Ascending aorta (tissue), 2 donors: ENCODE data around the gene PVRIG. TPM values are rescaled to one million over a fixed set of nuclear protein-coding genes. Genes with fewer than 3 reads are reported as not detected.
A peak's percentile ranks its signal among the peaks of the same experiment; 100 is the strongest.
"Not testable (repeated sequence)": the region's sequence is repeated elsewhere in the genome, so short reads cannot be mapped to it uniquely, and the experiment has no call there.

Experiments used
- DNase-seq, 2 donors: peaks; one replicate each; pipeline ENCODE4 v3.0.0-alpha.2; 2019; ENCODE audit warnings: low spot score in 2 of 2
- H3K27ac ChIP-seq, 2 donors: fragments of 200-600 bp; sonication (generic); one replicate each; pipeline ENCODE4 v1.5.1; 2016 to 2017; ENCODE audit warnings: mild to moderate bottlenecking in 1 of 2
- H3K27me3 ChIP-seq: fragments of 200-600 bp; sonication (generic); one replicate; pipeline ENCODE4 v1.5.1; 2017
- H3K36me3 ChIP-seq, 2 donors: fragments of 200-600 bp; sonication (generic); one replicate each; pipeline ENCODE4 v1.5.1; 2016
- H3K4me1 ChIP-seq, 2 donors: fragments of 200-600 bp; sonication (generic); one replicate each; pipeline ENCODE4 v1.5.1; 2016 to 2017; ENCODE audit warnings: mild to moderate bottlenecking in 1 of 2
- H3K4me3 ChIP-seq, 2 donors: fragments of 200-600 bp; sonication (generic); one replicate each; pipeline ENCODE4 v1.5.1; 2016 to 2017; ENCODE audit warnings: mild to moderate bottlenecking in 1 of 2
- H3K9me3 ChIP-seq, 2 donors: fragments of 200-600 bp; sonication (generic); one replicate each; pipeline ENCODE4 v1.5.1; 2016
- intact Hi-C: fragments of 100-400 bp; cut with DNase I; formaldehyde crosslinking; loops from one replicate; pipeline ENCODE4 v1.15.1; 2023
- total RNA-seq: library from RNA; depleted of rRNA; stranded (reverse); fragments of >200 nt; gene quantifications from one replicate; pipeline ENCODE4 v1.1.0, GENCODE V29; 2016
- TF ChIP-seq, protein P1 (sequence below), 3 experiments: fragments of 200-600 bp in 2 of 3; fragments of 450-650 bp in 1 of 3; sonication (generic) in 2 of 3; IDR thresholded peaks; one replicate each; pipeline ENCODE4 v1.5.1; 2016 to 2019; ENCODE audit warnings: antibody characterized with exemption in 3 of 3, mild to moderate bottlenecking in 1 of 3, moderate library complexity in 1 of 3

Gene PVRIG
- total RNA-seq = 27.8 TPM

DNA sequence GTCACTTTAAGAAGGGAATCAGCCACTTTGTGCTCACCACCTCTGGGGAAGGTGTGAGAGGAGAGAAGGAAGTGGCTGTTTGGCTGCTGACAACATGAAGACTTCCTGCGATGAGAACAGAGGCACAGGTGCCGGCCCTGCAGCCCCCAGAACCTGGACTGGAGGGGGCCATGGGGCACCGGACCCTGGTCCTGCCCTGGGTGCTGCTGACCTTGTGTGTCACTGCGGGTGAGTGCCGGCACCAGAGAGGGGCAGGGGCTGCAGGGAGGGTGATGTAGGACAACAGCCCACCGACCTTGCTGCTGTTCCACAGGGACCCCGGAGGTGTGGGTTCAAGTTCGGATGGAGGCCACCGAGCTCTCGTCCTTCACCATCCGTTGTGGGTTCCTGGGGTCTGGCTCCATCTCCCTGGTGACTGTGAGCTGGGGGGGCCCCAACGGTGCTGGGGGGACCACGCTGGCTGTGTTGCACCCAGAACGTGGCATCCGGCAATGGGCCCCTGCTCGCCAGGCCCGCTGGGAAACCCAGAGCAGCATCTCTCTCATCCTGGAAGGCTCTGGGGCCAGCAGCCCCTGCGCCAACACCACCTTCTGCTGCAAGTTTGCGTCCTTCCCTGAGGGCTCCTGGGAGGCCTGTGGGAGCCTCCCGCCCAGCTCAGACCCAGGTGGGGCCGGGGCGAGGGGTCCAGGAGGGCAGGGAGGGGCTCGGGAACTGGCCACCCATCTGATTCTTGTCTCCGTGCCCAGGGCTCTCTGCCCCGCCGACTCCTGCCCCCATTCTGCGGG, at the start of gene PVRIG:
PVRIG (plus strand) TSS at position 149 of the 785 bp plus-strand sequence; CDS start at position 171, 22 bp downstream.
- not testable (repeated sequence) for H3K27me3 ChIP-seq, H3K9me3 ChIP-seq, H3K4me3 ChIP-seq, H3K4me1 ChIP-seq, DNase-seq
- peaks cover 4 to 12% of the 10 kb centered on the region in 2 donors for H3K36me3 ChIP-seq
- intact Hi-C loops = loop anchor here (5.0 kb wide), 1 partner anchor 88 kb away; no protein-coding TSS in a partner anchor
- H3K27ac ChIP-seq = peak within 1 kb of the TSS in 1 of 2 donors; percentile 10

DNA sequence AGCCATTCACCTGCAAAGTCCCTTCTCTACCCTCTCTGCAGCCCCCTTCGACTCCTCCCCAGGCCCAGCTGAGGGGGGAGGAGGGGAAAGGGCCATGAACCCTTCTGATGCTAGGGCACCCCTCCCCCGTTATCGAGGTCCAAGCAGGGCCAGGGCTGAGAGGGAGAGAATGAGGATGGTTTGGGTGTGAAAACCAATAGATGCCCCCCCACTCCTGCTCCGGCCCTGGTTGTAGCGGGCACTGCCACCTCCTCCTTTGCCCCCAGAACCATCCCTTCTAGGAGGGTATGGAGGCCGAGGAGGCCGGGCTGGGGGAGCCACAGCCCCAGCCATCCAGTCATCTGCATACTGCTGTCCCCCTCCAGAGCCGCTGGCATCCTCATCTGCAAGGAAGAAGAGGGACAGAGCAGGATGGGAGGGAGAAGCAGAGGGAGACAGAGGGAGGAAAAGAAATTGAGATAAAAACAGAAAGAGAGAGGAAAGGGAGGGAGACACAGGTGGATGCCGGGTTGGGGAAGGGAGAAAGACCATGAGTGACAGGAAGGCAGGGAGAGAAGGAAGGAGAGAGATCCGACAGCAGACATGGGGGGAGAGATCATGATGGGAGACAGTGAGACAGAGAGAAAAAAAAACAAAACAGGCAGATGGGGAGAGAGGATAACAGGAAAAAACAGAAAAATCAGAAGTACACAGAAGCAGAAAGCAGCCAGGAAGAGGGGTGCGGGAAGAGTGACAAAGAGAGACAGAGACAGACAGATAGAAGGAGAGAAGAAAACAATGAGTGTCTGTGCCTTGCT, 49.5 kb upstream of the PVRIG start:
- H3K27ac ChIP-seq = no peak overlapping the region
- H3K4me3 ChIP-seq = no peak overlapping the region
- H3K27me3 ChIP-seq = no peaks in the 10 kb centered on the region
- DNase-seq = no peak
- peaks cover 2 to 10% of the 10 kb centered on the region in 2 donors for H3K4me1 ChIP-seq
- TF ChIP-seq, protein P1, sequence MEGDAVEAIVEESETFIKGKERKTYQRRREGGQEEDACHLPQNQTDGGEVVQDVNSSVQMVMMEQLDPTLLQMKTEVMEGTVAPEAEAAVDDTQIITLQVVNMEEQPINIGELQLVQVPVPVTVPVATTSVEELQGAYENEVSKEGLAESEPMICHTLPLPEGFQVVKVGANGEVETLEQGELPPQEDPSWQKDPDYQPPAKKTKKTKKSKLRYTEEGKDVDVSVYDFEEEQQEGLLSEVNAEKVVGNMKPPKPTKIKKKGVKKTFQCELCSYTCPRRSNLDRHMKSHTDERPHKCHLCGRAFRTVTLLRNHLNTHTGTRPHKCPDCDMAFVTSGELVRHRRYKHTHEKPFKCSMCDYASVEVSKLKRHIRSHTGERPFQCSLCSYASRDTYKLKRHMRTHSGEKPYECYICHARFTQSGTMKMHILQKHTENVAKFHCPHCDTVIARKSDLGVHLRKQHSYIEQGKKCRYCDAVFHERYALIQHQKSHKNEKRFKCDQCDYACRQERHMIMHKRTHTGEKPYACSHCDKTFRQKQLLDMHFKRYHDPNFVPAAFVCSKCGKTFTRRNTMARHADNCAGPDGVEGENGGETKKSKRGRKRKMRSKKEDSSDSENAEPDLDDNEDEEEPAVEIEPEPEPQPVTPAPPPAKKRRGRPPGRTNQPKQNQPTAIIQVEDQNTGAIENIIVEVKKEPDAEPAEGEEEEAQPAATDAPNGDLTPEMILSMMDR (IDR thresholded peaks at IDR 0.05) = no peak
- H3K9me3 ChIP-seq = no peaks in the 10 kb centered on the region
- intact Hi-C loops = no loop called here
- no peaks in the 10 kb centered on the region for H3K36me3 ChIP-seq

DNA sequence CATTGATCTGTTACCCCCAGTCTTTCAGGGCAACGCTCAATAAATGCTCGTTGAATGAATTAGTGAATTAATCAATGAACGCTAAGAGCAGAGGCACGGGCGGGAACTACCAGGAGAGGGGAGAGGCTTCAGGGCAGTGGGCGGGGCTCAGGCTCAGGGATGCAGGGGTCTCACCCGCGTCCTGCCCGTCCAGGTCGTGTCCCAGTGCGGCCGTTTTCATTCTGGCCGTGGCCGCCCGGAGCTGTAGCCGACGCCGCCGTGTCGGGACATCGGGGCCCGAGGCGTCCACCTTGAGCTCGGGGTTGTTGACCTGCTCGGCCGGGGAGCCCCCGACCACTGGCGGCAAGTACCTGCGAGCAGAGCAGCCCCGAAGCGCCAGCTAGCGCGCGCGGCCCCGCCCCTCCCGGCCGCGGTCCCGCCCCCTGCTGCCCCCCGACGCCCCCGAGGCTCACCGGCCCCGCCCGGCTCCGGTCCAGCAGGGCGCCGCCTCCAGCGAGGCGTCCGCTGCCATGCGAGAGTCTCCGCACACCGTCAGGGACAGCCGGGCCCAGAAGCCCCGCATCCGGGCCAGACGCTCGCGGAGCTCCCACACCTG, 48.6 kb upstream of the PVRIG start:
- intact Hi-C loops = no loop called here
- TF ChIP-seq, protein P1 (IDR thresholded peaks at IDR 0.05) = no peak
- no peak for DNase-seq
- no peaks in the 10 kb centered on the region for H3K9me3 ChIP-seq
- no peaks in the 10 kb centered on the region for H3K27me3 ChIP-seq
- H3K4me1 ChIP-seq = peaks cover 2 to 10% of the 10 kb centered on the region in 2 donors
- peak overlapping the region; percentile 56 to 68 for H3K4me3 ChIP-seq
- H3K36me3 ChIP-seq = no peaks in the 10 kb centered on the region
- no peak overlapping the region for H3K27ac ChIP-seq

GRCh38 chr7:100171840-100172239, 47.9 kb upstream of the PVRIG start:
- Histone ChIP-seq H3K4me1 (peaks cover 2 to 12% of the 10 kb centered on the region in 2 donors), H3K9me3 (no peaks in the 10 kb centered on the region), H3K36me3 (no peaks in the 10 kb centered on the region), H3K27ac (no peak overlapping the region), H3K4me3 (peak overlapping the region; percentile 56 to 68), H3K27me3 (no peaks in the 10 kb centered on the region)
- intact Hi-C loops = no loop called here
- TF ChIP-seq, protein P1 (IDR thresholded peaks at IDR 0.05) = no peak
- DNase-seq = no peak

DNA sequence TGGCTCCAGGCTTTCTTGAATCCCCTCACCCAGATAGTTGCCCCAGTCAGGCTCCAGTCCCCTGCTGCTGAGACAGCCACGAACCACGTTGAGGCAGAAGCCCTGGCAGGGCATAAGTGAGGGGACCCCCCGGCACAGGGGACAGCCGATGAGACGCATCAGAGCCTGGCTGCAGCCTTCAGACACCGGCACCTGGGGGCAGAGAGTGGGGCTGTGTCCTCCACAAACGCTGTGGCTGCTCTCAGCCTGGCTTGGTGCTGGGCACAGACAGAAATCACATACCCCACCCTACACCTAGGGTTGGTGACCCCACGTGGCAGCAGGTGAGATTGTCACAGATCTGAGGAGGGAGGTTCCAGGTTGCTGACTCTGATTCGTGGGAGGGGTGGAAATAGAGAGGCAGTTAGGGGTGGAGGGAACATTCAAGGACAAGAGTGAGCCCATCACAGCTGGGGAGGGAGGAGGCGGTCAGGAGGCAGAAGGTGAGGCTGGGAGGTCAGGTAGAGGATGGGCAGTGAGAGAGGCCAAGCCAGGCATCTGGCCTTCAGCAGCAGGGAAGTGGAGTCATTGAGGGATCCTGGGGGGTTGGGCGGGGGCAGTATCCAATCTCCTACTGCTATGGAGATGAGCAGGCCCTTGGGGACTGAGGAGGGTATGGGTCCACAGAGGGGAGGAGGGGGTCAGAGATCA, 45.8 kb upstream of the PVRIG start:
- Histone ChIP-seq H3K36me3 (no peaks in the 10 kb centered on the region), H3K4me3 (no peak overlapping the region), H3K9me3 (no peaks in the 10 kb centered on the region), H3K27ac (no peak overlapping the region), H3K27me3 (no peaks in the 10 kb centered on the region), H3K4me1 (peaks cover 5 to 14% of the 10 kb centered on the region in 2 donors)
- no peak for DNase-seq
- TF ChIP-seq, protein P1 (IDR thresholded peaks at IDR 0.05) = no peak
- intact Hi-C loops = no loop called here
